GM21619 (cell line): Measurements from ENCODE around the gene USB1.

Experiments used
- ATAC-seq: cut with Tn5 transposase; IDR thresholded peaks from one replicate; pipeline ENCODE4 v1.9.1; 2021; ENCODE audit not compliant: unreplicated experiment

Gene USB1

GRCh38 chr16:58045096-58045495 lies 43.9 kb downstream of the USB1 start:
- no peak for ATAC-seq

GRCh38 chr16:58046054-58046881 lies 45.1 kb downstream of the USB1 start:
- ATAC-seq, result no peak

GRCh38 chr16:58046936-58047335 lies 45.7 kb downstream of the USB1 start:
- ATAC-seq, result no peak

GRCh38 chr16:58047557-58048348 lies 46.5 kb downstream of the USB1 start:
- ATAC-seq, result no peak

GRCh38 chr16:58048494-58049231 lies 47.5 kb downstream of the USB1 start:
- no peak for ATAC-seq

- ATAC-seq, result no peak
These were observed 48.3 kb downstream of the USB1 start for GRCh38 chr16:58049232-58050185.

GRCh38 chr16:58051296-58051695 lies 50.1 kb downstream of the USB1 start:
- ATAC-seq, result no peak

GRCh38 chr16:58051821-58052603 lies 50.8 kb downstream of the USB1 start:
- no peak for ATAC-seq

GRCh38 chr16:58053682-58054005 lies 52.4 kb downstream of the USB1 start:
- no peak for ATAC-seq

- ATAC-seq, result no peak
These were observed 53.1 kb downstream of the USB1 start for GRCh38 chr16:58054289-58054688.

- ATAC-seq, result no peak
These were observed 55.4 kb downstream of the USB1 start for GRCh38 chr16:58056580-58056979.

GRCh38 chr16:58057121-58057520 lies 55.9 kb downstream of the USB1 start:
- ATAC-seq, result no peak

- no peak for ATAC-seq
These were observed 56.6 kb downstream of the USB1 start for GRCh38 chr16:58057784-58058183.

- no peak for ATAC-seq
These were observed 61.6 kb downstream of the USB1 start for GRCh38 chr16:58062821-58063220.

- ATAC-seq, result no peak
These were observed 62.3 kb downstream of the USB1 start for GRCh38 chr16:58063377-58064076.

- no peak for ATAC-seq
These were observed 69.4 kb downstream of the USB1 start for GRCh38 chr16:58070585-58070984.
